ENCODE data around the gene SMIM11.
"Not testable (repeated sequence)": the region's sequence is repeated elsewhere in the genome, so short reads cannot be mapped to it uniquely, and the experiment has no call there.

SMIM11 gene

GRCh38 chr21:34417448-34418077 lies 42.3 kb downstream of the SMIM11 start:
- in situ Hi-C loops (cut with HindIII; ENCODE audit: low pct_unique_long_range_greater_than_20kb, low sequenced_read_pairs); DNase-seq (ENCODE audit: low read depth in 1 of 2, low spot score in 1 of 2): not testable (repeated sequence)

GRCh38 chr21:34423805-34424204 lies 48.5 kb downstream of the SMIM11 start, which contains the start of gene SMIM34:
TSS of gene SMIM34 (minus strand) at chr21:34423951. CDS start at chr21:34423839, 112 bp downstream.
- in situ Hi-C loops (cut with HindIII; ENCODE audit: low pct_unique_long_range_greater_than_20kb, low sequenced_read_pairs), result not testable (repeated sequence)

GRCh38 chr21:34427339-34427738 lies 52.0 kb downstream of the SMIM11 start:
- DNase-seq (ENCODE audit: low read depth in 1 of 2, low spot score in 1 of 2); in situ Hi-C loops (cut with HindIII; ENCODE audit: low pct_unique_long_range_greater_than_20kb, low sequenced_read_pairs): not testable (repeated sequence)

More at GRCh38 chr21:34423805-34424204, 48.5 kb downstream of the SMIM11 start, which contains the start of gene SMIM34:
- not testable (repeated sequence) for DNase-seq (ENCODE audit: low read depth in 1 of 2, low spot score in 1 of 2)

GRCh38 chr21:34428441-34428840 lies 53.1 kb downstream of the SMIM11 start:
- DNase-seq (ENCODE audit: low read depth in 1 of 2, low spot score in 1 of 2); in situ Hi-C loops (cut with HindIII; ENCODE audit: low pct_unique_long_range_greater_than_20kb, low sequenced_read_pairs): not testable (repeated sequence)

- not testable (repeated sequence) for DNase-seq (ENCODE audit: low read depth in 1 of 2, low spot score in 1 of 2)
These were observed 54.4 kb downstream of the SMIM11 start for GRCh38 chr21:34429710-34430109.

More at GRCh38 chr21:34429710-34430109, 54.4 kb downstream of the SMIM11 start:
- in situ Hi-C loops (cut with HindIII; ENCODE audit: low pct_unique_long_range_greater_than_20kb, low sequenced_read_pairs), result not testable (repeated sequence)
